H1 (cell line): ENCODE measurements around the gene MTHFS. TPM values are rescaled to one million over a fixed set of nuclear protein-coding genes. Genes with fewer than 3 reads are reported as not detected.

ENCODE experiments used
- CTCF ChIA-PET: fragments of 300-600 bp; sonication (Branson Sonifier 250); formaldehyde crosslinking; loops from one replicate; lab custom pipeline; 2021; ENCODE audit not compliant: partially characterized antibody; lab: Charles Lee
- POLR2A ChIA-PET: fragments of 300-600 bp; sonication (Branson Sonifier 250); formaldehyde crosslinking; loops from one replicate; lab custom pipeline; 2021; ENCODE audit warnings: inconsistent platforms; ENCODE audit not compliant: partially characterized antibody; lab: Charles Lee
- DNase-seq, 2 experiments: peaks; one replicate each; pipeline versions ENCODE4 v3.0.0 to v3.0.0-alpha.2; 2010 to 2022; ENCODE audit warnings: low spot score in 2 of 2, low read depth in 1 of 2, mixed read lengths in 1 of 2
- FAIRE-seq: peaks from 2 replicates; lab custom pipeline; 2011; peaks lifted over from hg19 to GRCh38; lab: Jason Lieb, UNC
- H2AFZ ChIP-seq: 2 replicates; pipeline ENCODE4 v1.8.1; 2012; ENCODE audit warnings: low read length, inconsistent platforms
- H2AK5ac ChIP-seq: 2 replicates; pipeline ENCODE4 v1.6.1; 2013; ENCODE audit warnings: low read depth, low read length
- H2BK120ac ChIP-seq: replicated peaks from 2 replicates; pipeline ENCODE3; 2013; ENCODE audit warnings: low read depth, low read length, inconsistent platforms
- H2BK12ac ChIP-seq: 2 replicates; pipeline ENCODE4 v1.6.1; 2013; ENCODE audit warnings: low read depth, low read length
- H2BK15ac ChIP-seq: 2 replicates; pipeline ENCODE4 v1.6.1; 2013; ENCODE audit warnings: low read length
- H2BK20ac ChIP-seq: 2 replicates; pipeline ENCODE4 v1.6.1; 2013; ENCODE audit warnings: low read length
- H2BK5ac ChIP-seq: 2 replicates; pipeline ENCODE4 v1.6.1; 2013; ENCODE audit warnings: low read depth, low read length
- H3K14ac ChIP-seq: 2 replicates; pipeline ENCODE4 v1.6.1; 2013; ENCODE audit warnings: inconsistent platforms; ENCODE audit not compliant: insufficient read length
- H3K18ac ChIP-seq: 2 replicates; pipeline ENCODE4 v1.6.1; 2013; ENCODE audit warnings: low read length; ENCODE audit errors: extremely low read depth
- H3K23ac ChIP-seq: 2 replicates; pipeline ENCODE4 v1.6.1; 2013; ENCODE audit warnings: inconsistent platforms; ENCODE audit not compliant: insufficient read length
- H3K23me2 ChIP-seq: 2 replicates; pipeline ENCODE4 v1.6.1; 2013; ENCODE audit warnings: low read depth, low read length
- H3K27ac ChIP-seq: 2 replicates; pipeline ENCODE4 v1.6.1; 2011; ENCODE audit warnings: low read depth, low read length, inconsistent platforms
- H3K27me3 ChIP-seq, 4 experiments: replicated peaks in 1 of 4; 1 replicate in 1 of 4; 2 replicates in 3 of 4; pipeline versions ENCODE4 v1.6.1 to v1.8.1; 2011 to 2013; ENCODE audit warnings: low read length in 3 of 4, mild to moderate bottlenecking in 3 of 4, inconsistent platforms in 2 of 4, mixed read lengths in 2 of 4, moderate library complexity in 1 of 4; ENCODE audit not compliant: control insufficient read depth in 3 of 4, insufficient read depth in 3 of 4; ENCODE audit errors: extremely low read depth in 1 of 4
- H3K36me3 ChIP-seq, 4 experiments: 2 replicates each; pipeline versions ENCODE4 v1.6.1 to v1.8.1; 2011 to 2013; ENCODE audit warnings: mild to moderate bottlenecking in 4 of 4, low read length in 3 of 4, moderate library complexity in 2 of 4, control low read depth in 1 of 4, inconsistent platforms in 1 of 4; ENCODE audit not compliant: insufficient read depth in 4 of 4, control insufficient read depth in 2 of 4
- H3K4ac ChIP-seq: replicated peaks from 2 replicates; pipeline ENCODE3; 2013; ENCODE audit warnings: low read length, low read depth, mixed read lengths, inconsistent platforms; ENCODE audit not compliant: insufficient read length
- H3K4me1 ChIP-seq, 4 experiments: replicated peaks in 1 of 4; 1 replicate in 1 of 4; 2 replicates in 3 of 4; pipeline versions ENCODE4 v1.6.1 to v1.8.1; 2011 to 2013; ENCODE audit warnings: low read length in 3 of 4, inconsistent platforms in 2 of 4, mixed read lengths in 1 of 4; ENCODE audit not compliant: insufficient read depth in 4 of 4, control insufficient read depth in 3 of 4
- H3K4me2 ChIP-seq, 2 experiments: 2 replicates each; pipeline versions ENCODE4 v1.6.1 to v1.8.1; 2011 to 2013; ENCODE audit warnings: low read depth in 2 of 2, low read length in 2 of 2, control low read depth in 1 of 2, inconsistent platforms in 1 of 2, mild to moderate bottlenecking in 1 of 2; ENCODE audit not compliant: insufficient read depth in 1 of 2
- H3K4me3 ChIP-seq, 4 experiments: fragments of 200-600, 300-600 bp in 1 of 4; sonication (generic), shearing (Covaris generic), sonication (Bioruptor Twin) in 1 of 4; 2 replicates each; pipeline versions ENCODE4 v1.5.1 to v1.8.1; 2011 to 2016; ENCODE audit warnings: low read length in 4 of 4, low read depth in 3 of 4, control low read depth in 2 of 4, inconsistent platforms in 2 of 4, mild to moderate bottlenecking in 2 of 4, mixed read lengths in 1 of 4, moderate library complexity in 1 of 4; ENCODE audit not compliant: insufficient read depth in 2 of 4; ENCODE audit errors: extremely low read depth in 1 of 4
- H3K56ac ChIP-seq: replicated peaks from 2 replicates; pipeline ENCODE3; 2013; ENCODE audit warnings: low read depth, mild to moderate bottlenecking, mixed read lengths, low read length, inconsistent platforms; ENCODE audit not compliant: insufficient read length
- H3K79me1 ChIP-seq: 2 replicates; pipeline ENCODE4 v1.6.1; 2013; ENCODE audit warnings: low read depth, low read length, control low read depth
- H3K79me2 ChIP-seq, 2 experiments: 2 replicates each; pipeline versions ENCODE4 v1.6.1 to v1.8.1; 2012 to 2013; ENCODE audit warnings: low read length in 2 of 2, mild to moderate bottlenecking in 2 of 2, inconsistent platforms in 1 of 2; ENCODE audit not compliant: insufficient read depth in 2 of 2, control insufficient read depth in 1 of 2
- H3K9ac ChIP-seq, 4 experiments: replicated peaks in 1 of 4; 1 replicate in 1 of 4; 2 replicates in 3 of 4; pipeline versions ENCODE4 v1.6.1 to v1.8.1; 2011 to 2013; ENCODE audit warnings: low read depth in 3 of 4, low read length in 3 of 4, control low read depth in 2 of 4, mild to moderate bottlenecking in 2 of 4, moderate library complexity in 2 of 4, inconsistent platforms in 1 of 4; ENCODE audit errors: extremely low read depth in 1 of 4
- H3K9me3 ChIP-seq, 2 experiments: 2 replicates each; pipeline versions ENCODE4 v1.6.1 to v1.8.1; 2012 to 2013; ENCODE audit warnings: mild to moderate bottlenecking in 2 of 2, moderate library complexity in 2 of 2, control low read depth in 1 of 2, inconsistent platforms in 1 of 2, low read depth in 1 of 2, low read length in 1 of 2, mixed read lengths in 1 of 2; ENCODE audit not compliant: insufficient read depth in 2 of 2
- H4K20me1 ChIP-seq, 2 experiments: replicated peaks in 1 of 2; 2 replicates each; pipeline versions ENCODE3 to v1.8.1; 2011 to 2013; ENCODE audit warnings: inconsistent platforms in 2 of 2, low read length in 2 of 2, mild to moderate bottlenecking in 1 of 2; ENCODE audit not compliant: insufficient read depth in 2 of 2, control insufficient read depth in 1 of 2
- H4K5ac ChIP-seq: 2 replicates; pipeline ENCODE4 v1.6.1; 2013; ENCODE audit warnings: low read length, low read depth, mixed read lengths, inconsistent platforms; ENCODE audit not compliant: insufficient read length
- H4K8ac ChIP-seq: 2 replicates; pipeline ENCODE4 v1.8.0; 2013; ENCODE audit warnings: mild to moderate bottlenecking, moderate library complexity, low read length, inconsistent platforms; ENCODE audit not compliant: insufficient read depth; ENCODE audit errors: extremely low read depth
- H4K91ac ChIP-seq: replicated peaks from 2 replicates; pipeline ENCODE3; 2013; ENCODE audit warnings: low read length, mixed read lengths, inconsistent platforms; ENCODE audit not compliant: insufficient read length
- CBX5 ChIP-seq: fragments of 300-800, 300-1000 bp; sonication (generic); IDR thresholded peaks from 2 replicates; pipeline ENCODE4 v1.7.1; 2016; ENCODE audit warnings: antibody characterized with exemption, low read length, low read depth
- CHD2 ChIP-seq: IDR thresholded peaks from 2 replicates; pipeline ENCODE4 v1.6.1; 2012; ENCODE audit warnings: low read length, improper control_type of control experiment
- EGR1 ChIP-seq: IDR thresholded peaks from 2 replicates; pipeline ENCODE4 v1.6.1; 2011; ENCODE audit warnings: low read depth, low read length, borderline replicate concordance
- FOSL1 ChIP-seq: IDR thresholded peaks from 2 replicates; pipeline ENCODE4 v1.6.1; 2011; ENCODE audit warnings: mild to moderate bottlenecking, low read depth, low read length, moderate library complexity; ENCODE audit not compliant: insufficient read depth
- SP1 ChIP-seq: IDR thresholded peaks from 2 replicates; pipeline ENCODE4 v1.6.1; 2011; ENCODE audit warnings: low read depth, low read length
- YY1 ChIP-seq: IDR thresholded peaks from 2 replicates; pipeline ENCODE4 v1.6.1; 2011; ENCODE audit warnings: low read depth, mild to moderate bottlenecking, low read length
- WGBS, 2 experiments: shearing (Covaris generic) in 1 of 2; methylation state at CpG; one replicate each; pipeline versions ENCODE4 v1.1.6 to v1.1.7; 2013 to 2015; ENCODE audit warnings: low lambda C conversion rate in 2 of 2, mixed read lengths in 2 of 2, inconsistent platforms in 1 of 2, low coverage in 1 of 2, missing lambda C conversion rate in 1 of 2; ENCODE audit not compliant: insufficient replicate concordance in 2 of 2, insufficient coverage in 1 of 2, insufficient read length in 1 of 2; ENCODE audit errors: extremely low coverage in 1 of 2, missing lambda C conversion rate in 1 of 2; 5-methylcytosine and 5-hydroxymethylcytosine counted together
- polyA plus RNA-seq, 7 experiments: library from polyadenylated mRNA; depleted of rRNA in 3 of 7; stranded (reverse) in 5 of 7; unstranded in 2 of 7; fragments of >200 nt in 5 of 7; fragments of 200-250 nt in 2 of 7; gene quantifications; 1 replicate in 5 of 7; 2 replicates in 1 of 7; 4 replicates in 1 of 7; pipeline versions ENCODE4 v1.2.1 to v1.2.3, GENCODE V29; 2011 to 2013; ENCODE audit warnings: missing spikeins in 2 of 7, mixed read lengths in 2 of 7
- total RNA-seq: library from RNA; stranded (reverse); fragmentation: NEBNext Ultra II Directional; extraction: Animal tissue kit (Norgen Biotek cat#: 25700); gene quantifications from 2 replicates; pipeline ENCODE4 v1.2.1, GENCODE V29; 2021
- TF ChIP-seq, protein P1 (sequence below): IDR thresholded peaks from 2 replicates; pipeline ENCODE4 v1.6.1; 2012; ENCODE audit warnings: low read length, inconsistent platforms

Gene MTHFS
- total and polyA plus RNA-seq, 2 of the 8 experiments (the other 6 are each of a cell fraction or from before 2014, with no cell fraction given), result 27.3 to 37.2 TPM

DNA sequence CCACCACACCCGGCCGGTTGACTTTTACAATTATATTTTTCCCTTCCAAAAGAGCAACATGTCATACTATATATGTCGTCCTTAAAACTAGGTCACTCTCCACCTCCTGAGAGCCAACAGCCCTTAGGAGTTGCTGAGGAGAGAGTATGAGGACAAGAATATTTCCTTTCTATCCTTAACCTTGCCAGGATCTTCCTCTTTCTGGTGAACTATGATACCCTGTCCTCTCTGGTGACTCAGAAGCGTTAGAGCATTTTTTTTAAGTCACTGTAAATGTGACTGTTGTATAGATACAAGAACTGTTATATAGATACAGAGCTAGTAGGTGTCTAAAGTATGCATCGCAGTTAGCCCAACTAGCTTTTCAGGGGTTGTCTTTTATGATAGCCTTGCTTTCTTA lies 33.7 kb upstream of the MTHFS start:
- TF ChIP-seq CHD2 (no peak), YY1 (no peak), FOSL1 (no peak), EGR1 (no peak), SP1 (no peak), CBX5 (no peak)
- TF ChIP-seq, protein P1, sequence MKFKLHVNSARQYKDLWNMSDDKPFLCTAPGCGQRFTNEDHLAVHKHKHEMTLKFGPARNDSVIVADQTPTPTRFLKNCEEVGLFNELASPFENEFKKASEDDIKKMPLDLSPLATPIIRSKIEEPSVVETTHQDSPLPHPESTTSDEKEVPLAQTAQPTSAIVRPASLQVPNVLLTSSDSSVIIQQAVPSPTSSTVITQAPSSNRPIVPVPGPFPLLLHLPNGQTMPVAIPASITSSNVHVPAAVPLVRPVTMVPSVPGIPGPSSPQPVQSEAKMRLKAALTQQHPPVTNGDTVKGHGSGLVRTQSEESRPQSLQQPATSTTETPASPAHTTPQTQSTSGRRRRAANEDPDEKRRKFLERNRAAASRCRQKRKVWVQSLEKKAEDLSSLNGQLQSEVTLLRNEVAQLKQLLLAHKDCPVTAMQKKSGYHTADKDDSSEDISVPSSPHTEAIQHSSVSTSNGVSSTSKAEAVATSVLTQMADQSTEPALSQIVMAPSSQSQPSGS, result no peak
- DNase-seq, result no peak
- Histone ChIP-seq H4K8ac (no peak overlapping the region), H3K4ac (no peak overlapping the region), H3K27me3 (no peaks in the 10 kb centered on the region), H3K23me2 (peaks cover 2% of the 10 kb centered on the region; the same call in 1 of the 2 replicates), H4K5ac (no peak overlapping the region), H3K9ac (no peak overlapping the region), H2BK15ac (no peak overlapping the region), H2BK120ac (no peak overlapping the region), H3K56ac (no peak overlapping the region), H3K27ac (no peak overlapping the region), H2BK5ac (no peak overlapping the region), H3K4me1 (no peaks in the 10 kb centered on the region), H3K4me3 (no peak overlapping the region), H4K20me1 (no peaks in the 10 kb centered on the region), H3K4me2 (no peak overlapping the region), H2BK12ac (no peak overlapping the region), H3K23ac (no peak overlapping the region), H2BK20ac (no peak overlapping the region), H3K9me3 (no peaks in the 10 kb centered on the region; a peak in 1 of 4 replicates), H3K14ac (no peak overlapping the region), H2AK5ac (no peak overlapping the region), H3K79me1 (no peaks in the 10 kb centered on the region), H3K79me2 (no peaks in the 10 kb centered on the region), H3K18ac (no peak overlapping the region), H2AFZ (no peak overlapping the region), H3K36me3 (no peaks in the 10 kb centered on the region), H4K91ac (no peak overlapping the region)
- 88% methylated on average over 5 of the region's 5 CpGs; no CpG with 5 or more reads in 1 of the 2 experiments for WGBS, 2 experiments
- no peak for FAIRE-seq
- CTCF ChIA-PET, result no interaction called here
- POLR2A ChIA-PET, result no interaction called here
